K562 (cell line): ENCODE results near the gene RPL27. TPM values are rescaled to one million over a fixed set of nuclear protein-coding genes. Genes with fewer than 3 reads are reported as not detected.

Experiments
- AFF1 ChIP-seq, 2 experiments: fragments of 450-650 bp; IDR thresholded peaks; 2 replicates each; pipeline ENCODE4 v1.6.1; 2018; ENCODE audit warnings: mild to moderate bottlenecking in 2 of 2, low read depth in 1 of 2; ENCODE audit not compliant: partially characterized antibody in 2 of 2
- DACH1 ChIP-seq: fragments of 450-650 bp; IDR thresholded peaks from 2 replicates; pipeline ENCODE4 v1.6.1; 2018; ENCODE audit not compliant: partially characterized antibody
- EWSR1 ChIP-seq: fragments of 450-650 bp; IDR thresholded peaks from 2 replicates; pipeline ENCODE4 v1.6.1; 2018; ENCODE audit warnings: borderline replicate concordance, mild to moderate bottlenecking, low read depth, moderate library complexity; ENCODE audit not compliant: partially characterized antibody
- GTF2A2 ChIP-seq: IDR thresholded peaks from 2 replicates; pipeline ENCODE4 v1.6.1; 2016; ENCODE audit warnings: mild to moderate bottlenecking, missing genetic modification characterization, missing compliant biosample characterization
- KHSRP ChIP-seq: fragments of 450-650 bp; IDR thresholded peaks from 2 replicates; pipeline ENCODE4 v1.6.1; 2017
- L3MBTL2 ChIP-seq: fragments of 450-650 bp; IDR thresholded peaks from 2 replicates; pipeline ENCODE4 v1.6.1; 2016; ENCODE audit warnings: mild to moderate bottlenecking, moderate library complexity
- NCOR1 ChIP-seq: fragments of 450-650 bp; IDR thresholded peaks from 2 replicates; pipeline ENCODE4 v1.6.1; 2016; ENCODE audit warnings: mild to moderate bottlenecking, moderate library complexity
- NONO ChIP-seq, 2 experiments: fragments of 200-400 bp in 1 of 2; fragments of 450-650 bp in 1 of 2; formaldehyde crosslinking in 1 of 2; IDR thresholded peaks; 2 replicates each; pipeline ENCODE4 v1.6.1; 2017; ENCODE audit warnings: low read depth in 2 of 2, mild to moderate bottlenecking in 2 of 2, moderate library complexity in 2 of 2, low read length in 1 of 2
- RBBP5 ChIP-seq: fragments of 200-600 bp; sonication (generic); IDR thresholded peaks from 2 replicates; pipeline ENCODE4 v1.6.1; 2012; ENCODE audit warnings: borderline replicate concordance, mild to moderate bottlenecking, low read length, control low read depth, inconsistent platforms; ENCODE audit not compliant: insufficient read depth, poor library complexity, severe bottlenecking
- ZBTB8A ChIP-seq: fragments of 450-650 bp; IDR thresholded peaks from 2 replicates; pipeline ENCODE4 v1.6.1; 2018; ENCODE audit warnings: mild to moderate bottlenecking, moderate library complexity; ENCODE audit not compliant: partially characterized antibody
- ZMIZ1 ChIP-seq, 2 experiments: fragments of 150-350 bp in 1 of 2; IDR thresholded peaks; 2 replicates each; pipeline ENCODE4 v1.6.1; 2012 to 2016; ENCODE audit warnings: low read depth in 2 of 2, low read length in 2 of 2, mild to moderate bottlenecking in 1 of 2, moderate library complexity in 1 of 2
- polyA plus RNA-seq, 8 experiments: library from polyadenylated mRNA; depleted of rRNA in 4 of 8; stranded (reverse) in 5 of 8; unstranded in 3 of 8; fragments of >200 nt; fragmentation: Nextera tagmentation in 2 of 8; fragmentation: Illumina TruSeq in 1 of 8; extraction: Ambion mirVana in 2 of 8; extraction: Trizol in 1 of 8; gene quantifications; 2 replicates each; pipeline versions ENCODE4 v1.2.1 to v1.2.3, GENCODE V29; 2011 to 2014; ENCODE audit warnings: inconsistent platforms in 1 of 8, missing spikeins in 1 of 8
- total RNA-seq, 7 experiments: library from RNA; depleted of rRNA in 6 of 7; stranded (reverse); fragments of >200 nt in 6 of 7; fragmentation: Illumina TruSeq in 2 of 7; extraction: Trizol in 2 of 7; gene quantifications; 2 replicates each; pipeline versions ENCODE4 v1.2.1 to v1.2.3, GENCODE V29; 2011 to 2021; ENCODE audit warnings: low replicate concordance in 1 of 7
- TF ChIP-seq, protein P1 (sequence below): sonication (generic); formaldehyde crosslinking; IDR thresholded peaks from 2 replicates; pipeline ENCODE4 v1.8.1; 2023; ENCODE audit warnings: mild to moderate bottlenecking, missing genetic modification reagents
- TF ChIP-seq, protein P2 (sequence below), 2 experiments: fragments of 450-650 bp; conservative IDR thresholded peaks; 2 replicates each; pipeline ENCODE4 v1.6.1; 2017; ENCODE audit warnings: mild to moderate bottlenecking in 2 of 2, moderate library complexity in 2 of 2

RPL27 gene
- total and polyA plus RNA-seq, 9 of the 15 experiments (the other 6 are each of a cell fraction or from before 2014, with no cell fraction given): 1,539 to 6,155 (median 3,710) TPM

- TF ChIP-seq, protein P1, sequence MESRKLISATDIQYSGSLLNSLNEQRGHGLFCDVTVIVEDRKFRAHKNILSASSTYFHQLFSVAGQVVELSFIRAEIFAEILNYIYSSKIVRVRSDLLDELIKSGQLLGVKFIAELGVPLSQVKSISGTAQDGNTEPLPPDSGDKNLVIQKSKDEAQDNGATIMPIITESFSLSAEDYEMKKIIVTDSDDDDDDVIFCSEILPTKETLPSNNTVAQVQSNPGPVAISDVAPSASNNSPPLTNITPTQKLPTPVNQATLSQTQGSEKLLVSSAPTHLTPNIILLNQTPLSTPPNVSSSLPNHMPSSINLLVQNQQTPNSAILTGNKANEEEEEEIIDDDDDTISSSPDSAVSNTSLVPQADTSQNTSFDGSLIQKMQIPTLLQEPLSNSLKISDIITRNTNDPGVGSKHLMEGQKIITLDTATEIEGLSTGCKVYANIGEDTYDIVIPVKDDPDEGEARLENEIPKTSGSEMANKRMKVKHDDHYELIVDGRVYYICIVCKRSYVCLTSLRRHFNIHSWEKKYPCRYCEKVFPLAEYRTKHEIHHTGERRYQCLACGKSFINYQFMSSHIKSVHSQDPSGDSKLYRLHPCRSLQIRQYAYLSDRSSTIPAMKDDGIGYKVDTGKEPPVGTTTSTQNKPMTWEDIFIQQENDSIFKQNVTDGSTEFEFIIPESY (CRISPR knock-in tag): 0 out of 2 replicates have a peak, but pooled peaks have one; percentile 25
- TF ChIP-seq EWSR1 (no peak), RBBP5 (peak; percentile 8), GTF2A2 (tag) (no peak), NCOR1 (peak; percentile 65), ZMIZ1 (IDR thresholded peaks at IDR 0.05; ENCODE audit: low read depth in 2 of 2, low read length in 2 of 2) (no peak; a peak in 1 of 4 replicates), DACH1 (peak; percentile 38), AFF1 (IDR thresholded peaks at IDR 0.05; ENCODE audit: low read depth in 1 of 2, partially characterized antibody in 2 of 2) (peak in 1 of 2 experiments; percentile 75), ZBTB8A (no peak), KHSRP (0 out of 2 replicates have a peak, but pooled peaks have one; percentile 4), NONO (IDR thresholded peaks at IDR 0.05; ENCODE audit: low read depth in 2 of 2, low read length in 1 of 2) (0 out of 4 replicates have a peak, but pooled peaks of 1 of the 2 experiments have one; percentile 30), L3MBTL2 (peak; percentile 77)
- TF ChIP-seq, protein P2, sequence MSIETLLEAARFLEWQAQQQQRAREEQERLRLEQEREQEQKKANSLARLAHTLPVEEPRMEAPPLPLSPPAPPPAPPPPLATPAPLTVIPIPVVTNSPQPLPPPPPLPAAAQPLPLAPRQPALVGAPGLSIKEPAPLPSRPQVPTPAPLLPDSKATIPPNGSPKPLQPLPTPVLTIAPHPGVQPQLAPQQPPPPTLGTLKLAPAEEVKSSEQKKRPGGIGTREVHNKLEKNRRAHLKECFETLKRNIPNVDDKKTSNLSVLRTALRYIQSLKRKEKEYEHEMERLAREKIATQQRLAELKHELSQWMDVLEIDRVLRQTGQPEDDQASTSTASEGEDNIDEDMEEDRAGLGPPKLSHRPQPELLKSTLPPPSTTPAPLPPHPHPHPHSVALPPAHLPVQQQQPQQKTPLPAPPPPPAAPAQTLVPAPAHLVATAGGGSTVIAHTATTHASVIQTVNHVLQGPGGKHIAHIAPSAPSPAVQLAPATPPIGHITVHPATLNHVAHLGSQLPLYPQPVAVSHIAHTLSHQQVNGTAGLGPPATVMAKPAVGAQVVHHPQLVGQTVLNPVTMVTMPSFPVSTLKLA (conservative IDR thresholded peaks at IDR 0.05): peak; percentile 13 to 31; a peak in 2 of 4 replicates
Measured at GRCh38 chr17:43020789-43021740, 22.8 kb downstream of the RPL27 start (continued).
